Melanocyte of skin (primary cell): Measurements from ENCODE around the gene RANBP6. TPM values are rescaled to one million over a fixed set of nuclear protein-coding genes. Genes with fewer than 3 reads are reported as not detected.

Experiments
- small RNA-seq, 2 donors: library from RNA; depleted of rRNA; stranded (forward); fragments of <200 nt; gene quantifications; one replicate each; pipeline ENCODE3, GENCODE V24; 2012
- total RNA-seq, 2 donors: library from RNA; depleted of rRNA; stranded (reverse); fragments of >200 nt; gene quantifications; 2 replicates each; pipeline ENCODE4 v1.2.3, GENCODE V29; 2012

The RANBP6 gene
- 10 to 100 TPM; 19.6 to 26.0 TPM for total RNA-seq

GRCh38 chr9:6015278-6016157 is at the start of gene RANBP6:
RANBP6 (minus strand) TSS chr9:6015624; CDS start chr9:6015607, 17 bp downstream.

Small RNA genes within 50 kb of the gene (small RNA-seq; reads per million reads assigned to genes)
- 0 reads per million in 2 donors for gene MIR4665

Other genes with a start within 250 kb of the RANBP6 start
- 10 to 100 TPM in 1 of 2 donors, 1 to 10 TPM in 1; 8.9 to 13.0 TPM for gene ERMP1, start 182.5 kb downstream of the RANBP6 start, total RNA-seq
- gene MLANA, start 124.7 kb downstream of the RANBP6 start, total RNA-seq: 1,000 to 10,000 TPM in 1 of 2 donors, 100 to 1,000 TPM in 1; 969 to 1,023 TPM
- under 1 TPM; 0.33 to 0.69 TPM for gene IL33, start 200.2 kb upstream of the RANBP6 start, total RNA-seq